Measurements from ENCODE around the gene HDAC4.

HDAC4 gene

GRCh38 chr2:239106314-239106908 is 294.4 kb downstream of the HDAC4 start:
- no peak for DNase-seq (ENCODE audit: low spot score)

GRCh38 chr2:239105234-239105633 is 295.6 kb downstream of the HDAC4 start:
- no peak for DNase-seq (ENCODE audit: low spot score)

- no peak for DNase-seq (ENCODE audit: low spot score)
These were observed 296.0 kb downstream of the HDAC4 start for GRCh38 chr2:239104800-239105199.

- no peak for DNase-seq (ENCODE audit: low spot score)
These were observed 297.4 kb downstream of the HDAC4 start for GRCh38 chr2:239103125-239104098.

GRCh38 chr2:239102266-239102665 is 298.6 kb downstream of the HDAC4 start:
- DNase-seq (ENCODE audit: low spot score) = no peak

- no peak for DNase-seq (ENCODE audit: low spot score)
These were observed 299.0 kb downstream of the HDAC4 start for GRCh38 chr2:239101807-239102206.

GRCh38 chr2:239101071-239101470 is 299.7 kb downstream of the HDAC4 start:
- no peak for DNase-seq (ENCODE audit: low spot score)

- DNase-seq (ENCODE audit: low spot score) = no peak
These were observed 301.3 kb downstream of the HDAC4 start for GRCh38 chr2:239099474-239099873.

GRCh38 chr2:239098288-239098970 is 302.4 kb downstream of the HDAC4 start:
- DNase-seq (ENCODE audit: low spot score) = no peak

GRCh38 chr2:239097428-239097696 is 303.5 kb downstream of the HDAC4 start:
- no peak for DNase-seq (ENCODE audit: low spot score)

GRCh38 chr2:239096676-239097427 is 304.0 kb downstream of the HDAC4 start:
- no peak for DNase-seq (ENCODE audit: low spot score)

GRCh38 chr2:239095460-239096081 is 305.2 kb downstream of the HDAC4 start:
- DNase-seq (ENCODE audit: low spot score) = no peak

GRCh38 chr2:239094867-239095266 is 306.0 kb downstream of the HDAC4 start:
- DNase-seq (ENCODE audit: low spot score) = no peak

GRCh38 chr2:239093952-239094351 is 306.9 kb downstream of the HDAC4 start:
- DNase-seq (ENCODE audit: low spot score) = no peak

- no peak for DNase-seq (ENCODE audit: low spot score)
These were observed 307.3 kb downstream of the HDAC4 start for GRCh38 chr2:239093542-239093941.

GRCh38 chr2:239092571-239093294 is 308.1 kb downstream of the HDAC4 start:
- no peak for DNase-seq (ENCODE audit: low spot score)

- no peak for DNase-seq (ENCODE audit: low spot score)
These were observed 310.9 kb downstream of the HDAC4 start for GRCh38 chr2:239089884-239090283.

- DNase-seq (ENCODE audit: low spot score) = no peak
These were observed 313.6 kb downstream of the HDAC4 start for GRCh38 chr2:239087046-239087710.

- DNase-seq (ENCODE audit: low spot score) = no peak
These were observed 314.3 kb downstream of the HDAC4 start for GRCh38 chr2:239086325-239087020.

All from CD4-positive, alpha-beta T cell treated with Interleukin-15 for 4 hours (primary cell).